Gastrocnemius medialis (tissue), 4 donors: ENCODE data around the gene SRGAP3. TPM values are rescaled to one million over a fixed set of nuclear protein-coding genes. Genes with fewer than 3 reads are reported as not detected.

Experiments
- ATAC-seq, 2 donors: fragments of 150-250 bp; one replicate each; pipeline ENCODE4 v1.9.1; 2016
- DNase-seq, 2 donors: peaks; one replicate each; pipeline ENCODE4 v3.0.0-alpha.2; 2019
- H3K27ac ChIP-seq, 4 donors: fragments of 200-600 bp; sonication (generic); 1 replicate in 1 of 4; 2 replicates in 3 of 4; pipeline ENCODE4 v1.5.1; 2016 to 2018; ENCODE audit warnings: mild to moderate bottlenecking in 2 of 4, moderate library complexity in 1 of 4
- H3K27me3 ChIP-seq, 3 donors: fragments of 200-600 bp; sonication (generic) in 2 of 3; 1 replicate in 1 of 3; 2 replicates in 2 of 3; pipeline versions ENCODE4 v1.5.1 to v1.6.0; 2016 to 2019; ENCODE audit warnings: mild to moderate bottlenecking in 1 of 3, moderate library complexity in 1 of 3
- H3K36me3 ChIP-seq, 2 donors: fragments of 200-600 bp; sonication (generic) in 1 of 2; one replicate each; pipeline ENCODE4 v1.5.1; 2017 to 2018
- H3K4me1 ChIP-seq, 2 donors: fragments of 200-600 bp; sonication (generic) in 1 of 2; one replicate each; pipeline ENCODE4 v1.5.1; 2016 to 2017; ENCODE audit warnings: mild to moderate bottlenecking in 2 of 2
- H3K4me3 ChIP-seq, 4 donors: fragments of 200-600 bp; sonication (generic) in 3 of 4; 1 replicate in 1 of 4; 2 replicates in 3 of 4; pipeline ENCODE4 v1.5.1; 2016 to 2019; ENCODE audit warnings: mild to moderate bottlenecking in 2 of 4
- H3K9me3 ChIP-seq, 3 donors: fragments of 200-600 bp; sonication (generic) in 2 of 3; 1 replicate in 1 of 3; 2 replicates in 2 of 3; pipeline ENCODE4 v1.5.1; 2016 to 2019
- CTCF ChIP-seq, 5 experiments: fragments of 450-650 bp in 3 of 5; fragments of 200-600 bp in 2 of 5; sonication (generic) in 2 of 5; IDR thresholded peaks in 4 of 5; conservative IDR thresholded peaks in 1 of 5; 1 replicate in 4 of 5; 2 replicates in 1 of 5; pipeline ENCODE4 v1.5.1; 2016 to 2019; ENCODE audit warnings: antibody characterized with exemption in 5 of 5, mild to moderate bottlenecking in 3 of 5, moderate library complexity in 3 of 5
- POLR2A ChIP-seq, 2 donors: fragments of 450-650 bp; IDR thresholded peaks; one replicate each; pipeline ENCODE4 v1.6.1; 2017; ENCODE audit warnings: antibody characterized with exemption in 2 of 2, mild to moderate bottlenecking in 2 of 2, moderate library complexity in 2 of 2
- in situ Hi-C, 4 donors: fragments of 200-750 bp; cut with MboI; loops; one replicate each; pipeline versions ENCODE4 v1.15.0 to v1.8.0; 2017; ENCODE audit warnings: low sequenced_read_pairs in 4 of 4
- intact Hi-C: fragments of 100-400 bp; cut with DNase I; formaldehyde crosslinking; loops from one replicate; pipeline ENCODE4 v1.15.1; 2023; ENCODE audit warnings: low total_unique reads
- total RNA-seq, 4 donors: library from RNA; depleted of rRNA; stranded (reverse); fragments of >200 nt; gene quantifications; one replicate each; pipeline versions ENCODE4 v1.1.0 to v1.2.3, GENCODE V29; 2016

Gene SRGAP3
- total RNA-seq, 4 donors from 2014 or later = 1.3 to 2.3 (median 1.8) TPM

GRCh38 chr3:9178697-9179096 is 70.7 kb downstream of the SRGAP3 start:
- in situ Hi-C loops (no loop called here), intact Hi-C loops (no loop called here)
- Histone ChIP-seq H3K9me3 (no peaks in the 10 kb centered on the region), H3K27ac (no peak overlapping the region), H3K27me3 (no peaks in the 10 kb centered on the region), H3K4me1 (peaks cover 7 to 11% of the 10 kb centered on the region in 2 donors), H3K36me3 (no peaks in the 10 kb centered on the region), H3K4me3 (no peak overlapping the region)
- no peak for DNase-seq
- ATAC-seq = no peak
- TF ChIP-seq CTCF (IDR thresholded peaks at IDR 0.05 in 4 of 5, conservative IDR thresholded peaks at IDR 0.05 in 1 of 5) (no peak), POLR2A (IDR thresholded peaks at IDR 0.05) (no peak)

GRCh38 chr3:9175421-9175820 is 74.0 kb downstream of the SRGAP3 start:
- DNase-seq (no peak), ATAC-seq (no peak)
- in situ Hi-C loops = no loop called here
- Histone ChIP-seq H3K36me3 (no peaks in the 10 kb centered on the region), H3K4me3 (no peak overlapping the region), H3K4me1 (no peaks in the 10 kb centered on the region), H3K27me3 (no peaks in the 10 kb centered on the region), H3K9me3 (no peaks in the 10 kb centered on the region), H3K27ac (no peak overlapping the region)
- intact Hi-C loops = no loop called here
- TF ChIP-seq CTCF (IDR thresholded peaks at IDR 0.05 in 4 of 5, conservative IDR thresholded peaks at IDR 0.05 in 1 of 5) = no peak
- no peak for TF ChIP-seq POLR2A (IDR thresholded peaks at IDR 0.05)

DNA sequence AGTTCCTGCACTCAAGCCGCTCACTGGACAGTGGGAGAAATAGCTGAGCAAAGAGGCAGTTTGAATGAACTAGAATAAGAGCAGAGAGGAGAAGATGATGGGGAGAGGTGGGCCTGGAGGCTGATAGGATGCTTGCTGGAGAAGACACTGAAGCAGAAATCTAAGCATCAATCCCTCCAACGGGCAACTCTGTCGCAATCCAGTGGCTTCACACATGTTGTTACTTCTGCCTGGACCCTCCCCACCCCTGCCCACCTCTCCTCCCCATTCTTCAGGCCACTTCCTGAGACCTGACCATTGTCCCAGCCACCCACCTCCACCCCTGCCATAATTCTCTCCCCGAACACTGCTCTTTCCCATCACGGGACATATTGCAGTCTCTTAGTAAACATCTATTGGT is 76.0 kb downstream of the SRGAP3 start:
- H3K27me3 ChIP-seq = no peaks in the 10 kb centered on the region
- no peak for ATAC-seq
- H3K9me3 ChIP-seq = no peaks in the 10 kb centered on the region
- no peak overlapping the region for H3K4me3 ChIP-seq
- H3K27ac ChIP-seq = no peak overlapping the region
- in situ Hi-C loops (no loop called here), intact Hi-C loops (no loop called here)
- no peak for TF ChIP-seq CTCF (IDR thresholded peaks at IDR 0.05 in 4 of 5, conservative IDR thresholded peaks at IDR 0.05 in 1 of 5)
- TF ChIP-seq POLR2A (IDR thresholded peaks at IDR 0.05) = no peak
- DNase-seq = no peak
- no peaks in the 10 kb centered on the region for H3K4me1 ChIP-seq
- H3K36me3 ChIP-seq = no peaks in the 10 kb centered on the region

DNA sequence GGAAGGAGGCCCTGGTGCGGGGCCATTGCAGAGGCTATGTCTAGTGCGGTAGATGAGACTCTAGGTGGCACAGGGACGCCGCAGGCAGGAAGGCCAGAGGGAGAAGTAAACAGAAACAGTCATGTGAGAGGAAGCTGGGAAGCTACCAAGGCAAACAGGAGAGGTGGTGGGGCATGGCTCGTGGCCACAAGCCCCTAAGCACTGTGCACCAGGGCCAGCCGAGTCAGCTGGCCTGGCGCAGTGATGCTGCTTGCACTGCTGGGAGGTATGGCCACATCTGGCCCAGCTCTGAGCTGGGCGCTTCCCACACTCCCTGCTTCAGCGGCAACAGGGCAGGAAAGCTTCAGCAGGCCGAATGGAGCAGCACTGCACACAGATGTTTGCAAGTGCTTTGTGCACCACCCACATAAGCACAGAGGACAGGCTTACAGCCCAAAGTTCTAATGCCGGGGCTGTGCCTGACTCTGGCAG is 76.6 kb downstream of the SRGAP3 start:
- H3K4me1 ChIP-seq = no peaks in the 10 kb centered on the region
- H3K9me3 ChIP-seq = no peaks in the 10 kb centered on the region
- H3K27ac ChIP-seq = no peak overlapping the region
- no peak overlapping the region for H3K4me3 ChIP-seq
- in situ Hi-C loops (no loop called here), intact Hi-C loops (no loop called here)
- H3K27me3 ChIP-seq = no peaks in the 10 kb centered on the region
- TF ChIP-seq CTCF (IDR thresholded peaks at IDR 0.05 in 4 of 5, conservative IDR thresholded peaks at IDR 0.05 in 1 of 5) = no peak
- no peak for TF ChIP-seq POLR2A (IDR thresholded peaks at IDR 0.05)
- ATAC-seq = no peak
- DNase-seq = no peak
- H3K36me3 ChIP-seq = no peaks in the 10 kb centered on the region

DNA sequence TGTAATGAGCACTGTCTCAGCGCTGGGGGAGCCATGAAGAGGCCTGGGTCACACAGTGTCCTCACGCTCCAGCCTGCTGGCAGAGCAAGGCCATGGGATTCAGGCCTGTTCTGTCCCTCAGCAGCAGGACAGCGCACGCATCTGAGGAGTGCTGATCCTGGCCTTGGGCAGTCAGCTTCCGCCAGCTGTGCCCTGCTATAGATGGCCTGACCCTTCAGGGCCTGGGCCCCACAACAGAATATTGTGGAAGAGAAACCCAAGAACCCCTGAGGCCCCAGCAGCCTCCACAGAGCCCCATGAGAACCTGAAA is 78.6 kb downstream of the SRGAP3 start:
- Histone ChIP-seq H3K27me3 (no peaks in the 10 kb centered on the region), H3K4me1 (no peaks in the 10 kb centered on the region), H3K4me3 (no peak overlapping the region), H3K27ac (no peak overlapping the region), H3K36me3 (no peaks in the 10 kb centered on the region), H3K9me3 (no peaks in the 10 kb centered on the region)
- TF ChIP-seq CTCF (IDR thresholded peaks at IDR 0.05 in 4 of 5, conservative IDR thresholded peaks at IDR 0.05 in 1 of 5) (no peak), POLR2A (IDR thresholded peaks at IDR 0.05) (no peak)
- intact Hi-C loops = no loop called here
- ATAC-seq (no peak), DNase-seq (no peak)
- in situ Hi-C loops = no loop called here
